ENCODE data around the gene QKI.

The QKI gene

GRCh38 chr6:163397326-163397725 lies 17.2 kb upstream of the QKI start:
- TF ChIP-seq RAD21 (IDR thresholded peaks at IDR 0.05; ENCODE audit: low read depth) (no peak), CREB1 (IDR thresholded peaks at IDR 0.05; ENCODE audit: low read depth) (no peak), EP300 (IDR thresholded peaks at IDR 0.05; ENCODE audit: borderline replicate concordance) (no peak), USF1 (IDR thresholded peaks at IDR 0.05) (no peak), FOXM1 (IDR thresholded peaks at IDR 0.05; ENCODE audit: borderline replicate concordance, low read depth) (no peak), NFIC (IDR thresholded peaks at IDR 0.05) (no peak), TAF1 (IDR thresholded peaks at IDR 0.05; ENCODE audit: low read depth) (no peak)

GRCh38 chr6:163398115-163398514 lies 16.4 kb upstream of the QKI start:
- no peak for TF ChIP-seq CEBPB (IDR thresholded peaks at IDR 0.05)
- TF ChIP-seq RAD21 (IDR thresholded peaks at IDR 0.05; ENCODE audit: low read depth) = no peak
- no peak for TF ChIP-seq REST (IDR thresholded peaks at IDR 0.05; ENCODE audit: low read depth)
- no peak for TF ChIP-seq MAX (IDR thresholded peaks at IDR 0.05)
- no peak for TF ChIP-seq CREB1 (IDR thresholded peaks at IDR 0.05; ENCODE audit: low read depth)
- no peak for TF ChIP-seq FOXM1 (IDR thresholded peaks at IDR 0.05; ENCODE audit: borderline replicate concordance, low read depth)
- TF ChIP-seq TAF1 (IDR thresholded peaks at IDR 0.05; ENCODE audit: low read depth) = no peak
- no peak for TF ChIP-seq ZBTB7A (IDR thresholded peaks at IDR 0.05; ENCODE audit: low read depth)
- TF ChIP-seq EGR1 (IDR thresholded peaks at IDR 0.05) = no peak
- TF ChIP-seq TEAD4 (IDR thresholded peaks at IDR 0.05) = no peak
- no peak for TF ChIP-seq EP300 (IDR thresholded peaks at IDR 0.05; ENCODE audit: borderline replicate concordance)
- no peak for TF ChIP-seq TCF12 (IDR thresholded peaks at IDR 0.05; ENCODE audit: low read depth)

GRCh38 chr6:163398815-163399214 lies 15.7 kb upstream of the QKI start:
- TF ChIP-seq REST (IDR thresholded peaks at IDR 0.05; ENCODE audit: low read depth) = no peak
- no peak for TF ChIP-seq RAD21 (IDR thresholded peaks at IDR 0.05; ENCODE audit: low read depth)
- no peak for TF ChIP-seq EP300 (IDR thresholded peaks at IDR 0.05; ENCODE audit: borderline replicate concordance)
- TF ChIP-seq TCF12 (IDR thresholded peaks at IDR 0.05; ENCODE audit: low read depth) = no peak
- no peak for TF ChIP-seq ZBTB7A (IDR thresholded peaks at IDR 0.05; ENCODE audit: low read depth)
- TF ChIP-seq TAF1 (IDR thresholded peaks at IDR 0.05; ENCODE audit: low read depth) = no peak
- no peak for TF ChIP-seq CREB1 (IDR thresholded peaks at IDR 0.05; ENCODE audit: low read depth)
- TF ChIP-seq TEAD4 (IDR thresholded peaks at IDR 0.05) = no peak
- no peak for TF ChIP-seq EGR1 (IDR thresholded peaks at IDR 0.05)
- TF ChIP-seq USF1 (IDR thresholded peaks at IDR 0.05) = no peak
- TF ChIP-seq FOXM1 (IDR thresholded peaks at IDR 0.05; ENCODE audit: borderline replicate concordance, low read depth) = no peak
- TF ChIP-seq YY1 (IDR thresholded peaks at IDR 0.05; ENCODE audit: low read depth) = no peak
- no peak for TF ChIP-seq NFIC (IDR thresholded peaks at IDR 0.05)
- no peak for TF ChIP-seq MAX (IDR thresholded peaks at IDR 0.05)
- no peak for TF ChIP-seq CEBPB (IDR thresholded peaks at IDR 0.05)

- TF ChIP-seq CEBPB (IDR thresholded peaks at IDR 0.05) = no peak
- no peak for TF ChIP-seq ZBTB7A (IDR thresholded peaks at IDR 0.05; ENCODE audit: low read depth)
- no peak for TF ChIP-seq YY1 (IDR thresholded peaks at IDR 0.05; ENCODE audit: low read depth)
Observed at GRCh38 chr6:163400509-163400908, 14.0 kb upstream of the QKI start.

GRCh38 chr6:163401039-163401885 lies 13.3 kb upstream of the QKI start:
- TF ChIP-seq CREB1 (IDR thresholded peaks at IDR 0.05; ENCODE audit: low read depth) = no peak
- TF ChIP-seq CEBPB (IDR thresholded peaks at IDR 0.05) = no peak
- no peak for TF ChIP-seq TAF1 (IDR thresholded peaks at IDR 0.05; ENCODE audit: low read depth)
- TF ChIP-seq RAD21 (IDR thresholded peaks at IDR 0.05; ENCODE audit: low read depth) = no peak
- no peak for TF ChIP-seq EGR1 (IDR thresholded peaks at IDR 0.05)
- no peak for TF ChIP-seq USF1 (IDR thresholded peaks at IDR 0.05)
- no peak for TF ChIP-seq REST (IDR thresholded peaks at IDR 0.05; ENCODE audit: low read depth)
- no peak for TF ChIP-seq ZBTB7A (IDR thresholded peaks at IDR 0.05; ENCODE audit: low read depth)
- TF ChIP-seq YY1 (IDR thresholded peaks at IDR 0.05; ENCODE audit: low read depth) = no peak
- no peak for TF ChIP-seq FOXM1 (IDR thresholded peaks at IDR 0.05; ENCODE audit: borderline replicate concordance, low read depth)
- TF ChIP-seq EP300 (IDR thresholded peaks at IDR 0.05; ENCODE audit: borderline replicate concordance) = no peak
- no peak for TF ChIP-seq NFIC (IDR thresholded peaks at IDR 0.05)
- no peak for TF ChIP-seq TEAD4 (IDR thresholded peaks at IDR 0.05)
- TF ChIP-seq MAX (IDR thresholded peaks at IDR 0.05) = no peak
